OCI-LY7 (cell line): ENCODE data around the gene MRAS. TPM values are rescaled to one million over a fixed set of nuclear protein-coding genes. Genes with fewer than 3 reads are reported as not detected.

Experiments
- BruUV-seq: library from RNA; stranded (reverse); fragments of 400-500 nt; replicated peaks from 2 replicates; lab custom pipeline; 2021; lab: Mats Ljungman, UMichigan
- CTCF ChIA-PET: fragments of 300-600 bp; sonication (Branson Sonifier 250); formaldehyde crosslinking; loops from one replicate; lab custom pipeline; 2022; ENCODE audit warnings: antibody characterized with exemption; ENCODE audit not compliant: unreplicated experiment; lab: Charles Lee
- POLR2A ChIA-PET: fragments of 300-600 bp; sonication (Branson Sonifier 250); formaldehyde crosslinking; loops from one replicate; lab custom pipeline; 2022; ENCODE audit warnings: antibody characterized with exemption; lab: Charles Lee
- DNase-seq: peaks from one replicate; pipeline ENCODE4 v3.0.0-alpha.2; 2015; ENCODE audit warnings: low spot score
- H2AFZ ChIP-seq: fragments of 200-600 bp; sonication (generic), shearing (Covaris generic); 2 replicates; pipeline ENCODE4 v1.6.1; 2014; ENCODE audit warnings: mild to moderate bottlenecking, antibody characterized with exemption, low read length, moderate library complexity
- H3K27ac ChIP-seq: fragments of 200-600 bp; sonication (generic); 2 replicates; pipeline ENCODE4 v1.5.1; 2014; ENCODE audit warnings: mixed run types, low read depth, mild to moderate bottlenecking, moderate library complexity, low read length, inconsistent platforms; ENCODE audit not compliant: poor library complexity, severe bottlenecking
- H3K36me3 ChIP-seq: fragments of 200-600 bp; sonication (generic); 2 replicates; pipeline ENCODE4 v1.6.1; 2014; ENCODE audit warnings: mild to moderate bottlenecking, antibody characterized with exemption, low read length, moderate library complexity, mixed read lengths; ENCODE audit not compliant: insufficient read depth
- H3K4me1 ChIP-seq: fragments of 200-600 bp; sonication (generic); 2 replicates; pipeline ENCODE4 v1.5.1; 2014; ENCODE audit warnings: mild to moderate bottlenecking, low read length; ENCODE audit not compliant: insufficient read depth, poor library complexity, severe bottlenecking
- H3K4me2 ChIP-seq: fragments of 200-600 bp; sonication (generic); 2 replicates; pipeline ENCODE4 v1.6.1; 2014; ENCODE audit warnings: mild to moderate bottlenecking, low read length
- H3K4me3 ChIP-seq: fragments of 200-600 bp; sonication (generic); 2 replicates; pipeline ENCODE4 v1.5.1; 2014; ENCODE audit warnings: mild to moderate bottlenecking, low read depth, low read length; ENCODE audit not compliant: poor library complexity, severe bottlenecking
- H3K79me2 ChIP-seq: fragments of 200-600 bp; sonication (generic); 2 replicates; pipeline ENCODE4 v1.6.1; 2016; ENCODE audit warnings: low read depth, mild to moderate bottlenecking, low read length, moderate library complexity, mixed read lengths; ENCODE audit not compliant: insufficient read depth
- H3K9me2 ChIP-seq: fragments of 200-600 bp; sonication (generic); 2 replicates; pipeline ENCODE4 v1.6.1; 2016; ENCODE audit warnings: mild to moderate bottlenecking, low read length, mixed read lengths; ENCODE audit not compliant: insufficient read depth
- H3K9me3 ChIP-seq: fragments of 200-600 bp; sonication (generic); 2 replicates; pipeline ENCODE4 v1.6.1; 2014; ENCODE audit warnings: mild to moderate bottlenecking, mixed run types, low read length, mixed read lengths
- H4K20me1 ChIP-seq: fragments of 200-600 bp; sonication (generic); 2 replicates; pipeline ENCODE4 v1.6.1; 2014; ENCODE audit warnings: mild to moderate bottlenecking, antibody characterized with exemption, low read length, moderate library complexity, mixed read lengths; ENCODE audit not compliant: insufficient read depth
- EZH2phosphoT487 ChIP-seq: fragments of 200-600 bp; sonication (generic); IDR thresholded peaks from 2 replicates; pipeline ENCODE4 v1.6.1; 2018; ENCODE audit warnings: low read depth, borderline replicate concordance, mild to moderate bottlenecking, mixed run types, antibody characterized with exemption, low read length, moderate library complexity, mixed read lengths
- intact Hi-C: fragments of 100-400 bp; cut with micrococcal nuclease; formaldehyde crosslinking; loops from one replicate; pipeline ENCODE4 v1.10.0; 2022; ENCODE audit not compliant: unreplicated experiment
- total RNA-seq, 2 experiments: library from RNA; depleted of rRNA in 1 of 2; stranded (reverse); fragments of >200 nt in 1 of 2; shearing (Covaris generic) in 1 of 2; gene quantifications; 2 replicates each; pipeline ENCODE4 v1.2.3, GENCODE V29; 2014 to 2022
- TF ChIP-seq, protein P1 (sequence below): fragments of 200-600 bp; sonication (generic); conservative IDR thresholded peaks from 2 replicates; pipeline ENCODE4 v1.5.1; 2014; ENCODE audit warnings: mild to moderate bottlenecking, antibody characterized with exemption, low read length, moderate library complexity, mixed read lengths

Gene MRAS
- total RNA-seq, 2 experiments from 2014 or later, result not detected

DNA sequence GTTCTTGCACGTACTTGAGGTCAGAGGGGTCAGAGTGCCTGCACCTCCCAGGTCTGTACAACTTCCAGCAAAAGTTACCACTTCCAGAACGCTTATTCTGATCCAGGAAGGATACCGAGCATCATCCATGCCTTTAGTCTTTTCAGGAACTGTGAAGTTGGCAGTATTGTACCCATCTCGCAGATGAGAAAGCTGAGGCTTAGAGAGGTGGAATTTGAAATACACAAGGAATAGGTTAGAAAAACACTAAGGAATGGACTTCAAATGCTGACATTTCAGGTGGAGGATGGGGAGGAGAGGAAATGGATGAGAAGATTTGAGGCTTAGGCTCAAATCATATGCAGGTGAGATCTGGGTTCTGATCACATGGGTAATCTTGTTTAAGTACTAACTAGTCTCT is 97.3 kb downstream of the MRAS start:
- intact Hi-C loops, result no loop called here
- no peak for DNase-seq
- no peak overlapping the region for H3K4me2 ChIP-seq
- no peaks in the 10 kb centered on the region for H3K9me3 ChIP-seq
- POLR2A ChIA-PET, result no interaction called here
- TF ChIP-seq, protein P1, sequence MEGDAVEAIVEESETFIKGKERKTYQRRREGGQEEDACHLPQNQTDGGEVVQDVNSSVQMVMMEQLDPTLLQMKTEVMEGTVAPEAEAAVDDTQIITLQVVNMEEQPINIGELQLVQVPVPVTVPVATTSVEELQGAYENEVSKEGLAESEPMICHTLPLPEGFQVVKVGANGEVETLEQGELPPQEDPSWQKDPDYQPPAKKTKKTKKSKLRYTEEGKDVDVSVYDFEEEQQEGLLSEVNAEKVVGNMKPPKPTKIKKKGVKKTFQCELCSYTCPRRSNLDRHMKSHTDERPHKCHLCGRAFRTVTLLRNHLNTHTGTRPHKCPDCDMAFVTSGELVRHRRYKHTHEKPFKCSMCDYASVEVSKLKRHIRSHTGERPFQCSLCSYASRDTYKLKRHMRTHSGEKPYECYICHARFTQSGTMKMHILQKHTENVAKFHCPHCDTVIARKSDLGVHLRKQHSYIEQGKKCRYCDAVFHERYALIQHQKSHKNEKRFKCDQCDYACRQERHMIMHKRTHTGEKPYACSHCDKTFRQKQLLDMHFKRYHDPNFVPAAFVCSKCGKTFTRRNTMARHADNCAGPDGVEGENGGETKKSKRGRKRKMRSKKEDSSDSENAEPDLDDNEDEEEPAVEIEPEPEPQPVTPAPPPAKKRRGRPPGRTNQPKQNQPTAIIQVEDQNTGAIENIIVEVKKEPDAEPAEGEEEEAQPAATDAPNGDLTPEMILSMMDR, result no peak
- no peak for TF ChIP-seq EZH2phosphoT487
- no peaks in the 10 kb centered on the region for H4K20me1 ChIP-seq
- no peaks in the 10 kb centered on the region for H3K36me3 ChIP-seq
- BruUV-seq, result no TSS peak
- no peaks in the 10 kb centered on the region for H3K9me2 ChIP-seq
- no peak overlapping the region for H3K4me3 ChIP-seq
- H2AFZ ChIP-seq, result no peak overlapping the region
- H3K79me2 ChIP-seq, result no peaks in the 10 kb centered on the region
- no peak overlapping the region for H3K27ac ChIP-seq
- CTCF ChIA-PET, result no interaction called here
- H3K4me1 ChIP-seq, result no peaks in the 10 kb centered on the region

DNA sequence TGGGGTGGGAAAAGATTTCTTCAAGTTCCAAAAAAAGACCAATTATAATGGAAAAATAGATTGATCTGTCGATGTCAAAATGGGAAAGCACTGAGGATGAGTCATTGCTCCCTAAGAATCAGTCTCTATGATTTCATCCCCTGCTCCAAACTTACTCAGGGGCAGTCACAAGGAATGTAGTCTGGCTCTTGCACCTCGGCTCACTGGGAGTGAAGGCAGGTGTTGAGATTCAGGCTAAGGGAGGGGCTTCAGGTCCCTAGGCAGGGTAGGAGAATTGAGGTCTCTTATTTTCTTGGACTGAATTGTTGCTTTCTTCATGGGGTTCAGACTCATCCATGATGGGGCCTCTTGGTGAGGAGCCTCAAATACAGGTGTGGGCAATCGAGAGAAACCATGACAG is 100.3 kb downstream of the MRAS start:
- Histone ChIP-seq H3K36me3 (no peaks in the 10 kb centered on the region), H3K4me3 (no peak overlapping the region), H2AFZ (no peak overlapping the region), H3K4me2 (no peak overlapping the region), H3K79me2 (no peaks in the 10 kb centered on the region), H3K4me1 (no peaks in the 10 kb centered on the region), H3K27ac (no peak overlapping the region), H4K20me1 (no peaks in the 10 kb centered on the region), H3K9me3 (no peaks in the 10 kb centered on the region), H3K9me2 (no peaks in the 10 kb centered on the region)
- ChIA-PET CTCF (no interaction called here), POLR2A (no interaction called here)
- intact Hi-C loops, result no loop called here
- no peak for DNase-seq
- no peak for TF ChIP-seq EZH2phosphoT487
- TF ChIP-seq, protein P1, result no peak
- BruUV-seq, result no TSS peak

DNA sequence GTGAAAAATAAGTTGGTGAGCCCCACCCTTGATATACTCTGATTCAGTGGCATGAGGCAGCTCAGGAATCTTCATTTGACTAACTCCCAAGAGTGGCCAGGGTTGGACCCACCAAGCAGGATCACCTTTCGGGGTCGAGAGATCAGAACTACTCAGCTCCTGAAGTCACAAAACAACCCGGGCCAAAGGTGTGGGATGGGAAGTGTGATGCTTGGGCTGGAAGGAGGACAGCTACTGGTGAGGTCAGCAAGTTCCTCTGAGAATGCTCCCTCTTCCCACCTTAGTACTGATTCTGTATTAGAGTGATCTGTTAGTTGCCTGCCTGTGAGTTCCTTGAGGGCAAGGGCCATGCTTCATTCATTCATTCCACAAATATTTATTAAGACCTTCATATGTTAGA is 101.1 kb downstream of the MRAS start:
- Histone ChIP-seq H3K4me2 (no peak overlapping the region), H3K9me2 (no peaks in the 10 kb centered on the region), H3K4me3 (no peak overlapping the region), H3K79me2 (no peaks in the 10 kb centered on the region), H4K20me1 (no peaks in the 10 kb centered on the region), H3K9me3 (no peaks in the 10 kb centered on the region), H3K27ac (no peak overlapping the region), H2AFZ (no peak overlapping the region), H3K36me3 (no peaks in the 10 kb centered on the region), H3K4me1 (no peaks in the 10 kb centered on the region)
- no peak for DNase-seq
- CTCF ChIA-PET, result no interaction called here
- no TSS peak for BruUV-seq
- TF ChIP-seq, protein P1, result no peak
- no peak for TF ChIP-seq EZH2phosphoT487
- POLR2A ChIA-PET, result no interaction called here
- intact Hi-C loops, result no loop called here
